ENCODE data around the gene ARHGEF40. TPM values are rescaled to one million over a fixed set of nuclear protein-coding genes. Genes with fewer than 3 reads are reported as not detected.
A peak's percentile ranks its signal among the peaks of the same experiment; 100 is the strongest.

Gene ARHGEF40
- total and polyA plus RNA-seq, 8 donors, result 11.0 to 171 (median 33.1) TPM

- 70 to 84% (median 78%) methylated on average over 11 of the region's 11 CpGs for WGBS, 5 donors
- no peaks in the 10 kb centered on the region for H3K27me3 ChIP-seq
- no peaks in the 10 kb centered on the region for H3K36me3 ChIP-seq
- H3K4me1 ChIP-seq, result peaks cover 20 to 37% (median 33%) of the 10 kb centered on the region in 4 donors
- H3K27ac ChIP-seq, result no peak within 1 kb of the TSS
- H3K4me3 ChIP-seq, result no peak within 1 kb of the TSS
- no peaks in the 10 kb centered on the region for H3K9me3 ChIP-seq
- intact Hi-C loops (cut with DNase I; ENCODE audit: low total_unique reads), result no loop called here
- TF ChIP-seq POLR2AphosphoS5 (IDR thresholded peaks at IDR 0.05) (no peak), POLR2A (IDR thresholded peaks at IDR 0.05) (no peak), EP300 (IDR thresholded peaks at IDR 0.05) (no peak), CTCF (IDR thresholded peaks at IDR 0.05) (no peak)
- DNase-seq, result no peak
Measured at GRCh38 chr14:21041676-21042433, 28.2 kb upstream of the ARHGEF40 start, which contains the start of gene RNASE7. Gene RNASE7 (plus strand): TSS chr14:21042362. CDS start chr14:21042993, 631 bp downstream.

GRCh38 chr14:21042918-21043317 is 27.2 kb upstream of the ARHGEF40 start:
- intact Hi-C loops (cut with DNase I; ENCODE audit: low total_unique reads), result no loop called here
- Histone ChIP-seq H3K27ac (no peak overlapping the region), H3K9me3 (no peaks in the 10 kb centered on the region), H3K4me1 (peaks cover 20 to 40% (median 31%) of the 10 kb centered on the region in 4 donors), H3K27me3 (no peaks in the 10 kb centered on the region), H3K36me3 (no peaks in the 10 kb centered on the region), H3K4me3 (no peak overlapping the region)
- no peak for DNase-seq
- TF ChIP-seq CTCF (IDR thresholded peaks at IDR 0.05) (no peak), POLR2AphosphoS5 (IDR thresholded peaks at IDR 0.05) (no peak), POLR2A (IDR thresholded peaks at IDR 0.05) (no peak), EP300 (IDR thresholded peaks at IDR 0.05) (no peak)
- WGBS, 5 donors, result 50 to 60% (median 53%) methylated on average over 8 of the region's 8 CpGs

- intact Hi-C loops (cut with DNase I; ENCODE audit: low total_unique reads), result no loop called here
- no peaks in the 10 kb centered on the region for H3K9me3 ChIP-seq
- H3K27ac ChIP-seq, result peak overlapping the region in 1 of 5 donors; percentile 1
- H3K4me1 ChIP-seq, result peaks cover 16 to 40% (median 27%) of the 10 kb centered on the region in 4 donors
- H3K4me3 ChIP-seq, result no peak overlapping the region
- TF ChIP-seq POLR2AphosphoS5 (IDR thresholded peaks at IDR 0.05), result no peak
- TF ChIP-seq EP300 (IDR thresholded peaks at IDR 0.05), result no peak
- no peak for TF ChIP-seq CTCF (IDR thresholded peaks at IDR 0.05)
- no peak for TF ChIP-seq POLR2A (IDR thresholded peaks at IDR 0.05)
- WGBS, 5 donors, result 18 to 52% (median 38%) methylated on average over 2 of the region's 2 CpGs
- H3K36me3 ChIP-seq, result no peaks in the 10 kb centered on the region
- no peaks in the 10 kb centered on the region for H3K27me3 ChIP-seq
- DNase-seq, result no peak
Measured at GRCh38 chr14:21043387-21043973, 26.6 kb upstream of the ARHGEF40 start.

- no peaks in the 10 kb centered on the region for H3K27me3 ChIP-seq
- H3K9me3 ChIP-seq, result no peaks in the 10 kb centered on the region
- peak in 1 of 2 donors; percentile 42 for DNase-seq
- peak overlapping the region in 1 of 5 donors; percentile 16 for H3K27ac ChIP-seq
- no peaks in the 10 kb centered on the region for H3K36me3 ChIP-seq
- no peak overlapping the region for H3K4me3 ChIP-seq
- WGBS, 5 donors, result 44 to 48% (median 47%) methylated on average over 6 of the region's 6 CpGs
- intact Hi-C loops (cut with DNase I; ENCODE audit: low total_unique reads), result no loop called here
- TF ChIP-seq CTCF (IDR thresholded peaks at IDR 0.05) (no peak), POLR2AphosphoS5 (IDR thresholded peaks at IDR 0.05) (no peak), POLR2A (IDR thresholded peaks at IDR 0.05) (no peak), EP300 (IDR thresholded peaks at IDR 0.05) (no peak)
- H3K4me1 ChIP-seq, result peaks cover 9 to 35% (median 22%) of the 10 kb centered on the region in 4 donors
Measured at GRCh38 chr14:21043974-21044618, 26.0 kb upstream of the ARHGEF40 start.
